ENCODE results near the gene SYNPO.

GRCh38 chr5:150639751-150640150 lies 709 bp upstream of the SYNPO start:
- TF ChIP-seq EZH2 (IDR thresholded peaks at IDR 0.05; ENCODE audit: low read length, missing control alignments), result no peak
- no peak for TF ChIP-seq CTCF (conservative IDR thresholded peaks at IDR 0.05 in 1 of 2, IDR thresholded peaks at IDR 0.05 in 1 of 2; ENCODE audit: low read depth in 1 of 2, low read length in 2 of 2)

Measured in fibroblast of lung (primary cell).